OCI-LY1 (cell line): ENCODE results near the gene NSRP1.

Experiments used
- CTCF ChIP-seq: fragments of 200-600 bp; sonication (generic), shearing (Covaris generic); IDR thresholded peaks from 2 replicates; pipeline ENCODE4 v1.5.1; 2017; ENCODE audit warnings: mild to moderate bottlenecking, antibody characterized with exemption, low read length, moderate library complexity, mixed read lengths
- EZH2 ChIP-seq: fragments of 200-600 bp; sonication (generic), shearing (Covaris generic); IDR thresholded peaks from 2 replicates; pipeline ENCODE4 v1.8.0; 2017; ENCODE audit warnings: borderline replicate concordance, mixed run types, mild to moderate bottlenecking, antibody characterized with exemption, low read length, moderate library complexity, mixed read lengths

GRCh38 chr17:30172560-30172959, 55.9 kb downstream of the NSRP1 start:
- no peak for TF ChIP-seq CTCF
- TF ChIP-seq EZH2, result no peak
